ENCODE measurements around the gene PDE5A.

DNA sequence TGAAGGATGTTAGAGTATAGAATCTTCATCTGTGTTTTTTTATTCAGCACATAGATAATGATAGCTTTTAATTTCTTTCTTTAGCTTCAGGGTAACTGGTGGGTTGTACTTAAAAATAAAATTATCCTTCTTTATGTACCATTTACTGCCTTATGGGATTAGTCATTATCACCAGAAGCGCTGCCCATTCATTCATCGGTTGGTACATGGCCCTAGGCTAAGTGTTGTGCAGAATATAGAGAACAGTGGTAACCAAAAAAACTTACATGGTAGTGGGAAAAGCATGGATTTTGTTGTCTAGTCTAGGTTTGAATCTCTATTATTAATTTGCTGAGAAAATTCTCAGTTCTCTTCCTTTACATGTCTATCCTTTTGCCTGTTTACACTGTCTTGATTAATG lies 43.5 kb upstream of the PDE5A start:
- TF ChIP-seq, protein P1, sequence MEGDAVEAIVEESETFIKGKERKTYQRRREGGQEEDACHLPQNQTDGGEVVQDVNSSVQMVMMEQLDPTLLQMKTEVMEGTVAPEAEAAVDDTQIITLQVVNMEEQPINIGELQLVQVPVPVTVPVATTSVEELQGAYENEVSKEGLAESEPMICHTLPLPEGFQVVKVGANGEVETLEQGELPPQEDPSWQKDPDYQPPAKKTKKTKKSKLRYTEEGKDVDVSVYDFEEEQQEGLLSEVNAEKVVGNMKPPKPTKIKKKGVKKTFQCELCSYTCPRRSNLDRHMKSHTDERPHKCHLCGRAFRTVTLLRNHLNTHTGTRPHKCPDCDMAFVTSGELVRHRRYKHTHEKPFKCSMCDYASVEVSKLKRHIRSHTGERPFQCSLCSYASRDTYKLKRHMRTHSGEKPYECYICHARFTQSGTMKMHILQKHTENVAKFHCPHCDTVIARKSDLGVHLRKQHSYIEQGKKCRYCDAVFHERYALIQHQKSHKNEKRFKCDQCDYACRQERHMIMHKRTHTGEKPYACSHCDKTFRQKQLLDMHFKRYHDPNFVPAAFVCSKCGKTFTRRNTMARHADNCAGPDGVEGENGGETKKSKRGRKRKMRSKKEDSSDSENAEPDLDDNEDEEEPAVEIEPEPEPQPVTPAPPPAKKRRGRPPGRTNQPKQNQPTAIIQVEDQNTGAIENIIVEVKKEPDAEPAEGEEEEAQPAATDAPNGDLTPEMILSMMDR (conservative IDR thresholded peaks at IDR 0.05; ENCODE audit: low read depth, low read length), result no peak
- TF ChIP-seq EZH2 (IDR thresholded peaks at IDR 0.05; ENCODE audit: low read length, unreplicated experiment), result no peak
- TF ChIP-seq EZH2phosphoT487 (IDR thresholded peaks at IDR 0.05; ENCODE audit: borderline replicate concordance, low read length), result no peak
